H9 (cell line): Measurements from ENCODE around the gene OR9G4. TPM values are rescaled to one million over a fixed set of nuclear protein-coding genes. Genes with fewer than 3 reads are reported as not detected.

Source experiments
- DNase-seq: peaks from one replicate; pipeline ENCODE4 v3.0.0-alpha.2; 2017
- H2AFZ ChIP-seq: one replicate; pipeline ENCODE4 v1.6.1; 2013; ENCODE audit warnings: mild to moderate bottlenecking, low read length, control low read depth, moderate library complexity
- H2AK5ac ChIP-seq: 2 replicates; pipeline ENCODE4 v1.6.1; 2013; ENCODE audit warnings: low read length, control low read depth, mixed read lengths; ENCODE audit not compliant: insufficient read length
- H2BK120ac ChIP-seq: one replicate; pipeline ENCODE4 v1.6.1; 2013; ENCODE audit warnings: low read depth, mild to moderate bottlenecking, low read length, control low read depth, inconsistent platforms; ENCODE audit not compliant: poor library complexity, severe bottlenecking
- H2BK12ac ChIP-seq: 2 replicates; pipeline ENCODE4 v1.6.1; 2013; ENCODE audit warnings: low read length, control low read depth, mixed read lengths, low read depth; ENCODE audit not compliant: insufficient read length
- H2BK15ac ChIP-seq: 2 replicates; pipeline ENCODE4 v1.6.1; 2013; ENCODE audit warnings: low read depth, low read length, control low read depth
- H2BK20ac ChIP-seq: one replicate; pipeline ENCODE4 v1.6.1; 2013; ENCODE audit warnings: low read depth, mild to moderate bottlenecking, low read length, control low read depth, inconsistent platforms; ENCODE audit not compliant: poor library complexity, severe bottlenecking
- H2BK5ac ChIP-seq: 2 replicates; pipeline ENCODE4 v1.6.1; 2013; ENCODE audit warnings: low read length, control low read depth, mixed read lengths; ENCODE audit not compliant: insufficient read length
- H3K14ac ChIP-seq: 2 replicates; pipeline ENCODE4 v1.6.1; 2013; ENCODE audit warnings: low read length, control low read depth; ENCODE audit not compliant: insufficient read depth
- H3K18ac ChIP-seq: 2 replicates; pipeline ENCODE4 v1.6.1; 2013; ENCODE audit warnings: low read depth, mild to moderate bottlenecking, mixed read lengths, low read length, control low read depth; ENCODE audit not compliant: insufficient read length
- H3K23ac ChIP-seq: 2 replicates; pipeline ENCODE4 v1.6.1; 2013; ENCODE audit warnings: low read length, control low read depth, mixed read lengths, low read depth; ENCODE audit not compliant: insufficient read length
- H3K23me2 ChIP-seq: 2 replicates; pipeline ENCODE4 v1.6.1; 2013; ENCODE audit warnings: low read depth, mild to moderate bottlenecking, mixed read lengths, low read length, control low read depth; ENCODE audit not compliant: insufficient read length, poor library complexity, severe bottlenecking
- H3K27ac ChIP-seq: 2 replicates; pipeline ENCODE4 v1.5.1; 2013; ENCODE audit warnings: low read length, control low read depth, mixed read lengths, low read depth; ENCODE audit not compliant: insufficient read length
- H3K27me3 ChIP-seq: 2 replicates; pipeline ENCODE4 v1.6.1; 2013; ENCODE audit warnings: low read length, control low read depth, inconsistent platforms; ENCODE audit not compliant: insufficient read depth
- H3K4ac ChIP-seq: 2 replicates; pipeline ENCODE4 v1.6.1; 2013; ENCODE audit warnings: low read depth, mild to moderate bottlenecking, control low read depth, inconsistent platforms, low read length, moderate library complexity
- H3K4me1 ChIP-seq: 2 replicates; pipeline ENCODE4 v1.6.1; 2013; ENCODE audit warnings: low read length, control low read depth, inconsistent platforms; ENCODE audit not compliant: insufficient read depth
- H3K4me2 ChIP-seq: 2 replicates; pipeline ENCODE4 v1.6.1; 2013; ENCODE audit warnings: low read length, control low read depth, mixed read lengths; ENCODE audit not compliant: insufficient read length, insufficient read depth
- H3K56ac ChIP-seq: 2 replicates; pipeline ENCODE4 v1.6.1; 2013; ENCODE audit warnings: low read depth, mild to moderate bottlenecking, mixed read lengths, low read length, control low read depth; ENCODE audit not compliant: insufficient read length
- H3K79me1 ChIP-seq: 2 replicates; pipeline ENCODE4 v1.6.1; 2013; ENCODE audit warnings: low read depth, mild to moderate bottlenecking, moderate library complexity, low read length, control low read depth, inconsistent platforms; ENCODE audit not compliant: insufficient read depth, poor library complexity, severe bottlenecking
- H3K79me2 ChIP-seq: 2 replicates; pipeline ENCODE4 v1.6.1; 2013; ENCODE audit warnings: low read length, control low read depth, inconsistent platforms; ENCODE audit not compliant: insufficient read depth
- H3K9ac ChIP-seq: 2 replicates; pipeline ENCODE4 v1.6.1; 2013; ENCODE audit warnings: low read length, control low read depth, mixed read lengths; ENCODE audit not compliant: insufficient read length; ENCODE audit errors: extremely low read depth
- H3K9me3 ChIP-seq: one replicate; pipeline ENCODE4 v1.6.1; 2013; ENCODE audit warnings: low read depth, low read length, inconsistent platforms; ENCODE audit not compliant: control insufficient read depth
- H3T11ph ChIP-seq: one replicate; pipeline ENCODE4 v1.6.1; 2013; ENCODE audit warnings: mild to moderate bottlenecking, low read length, control low read depth, inconsistent platforms
- H4K20me1 ChIP-seq: one replicate; pipeline ENCODE4 v1.6.1; 2013; ENCODE audit not compliant: control insufficient read depth, insufficient read length, insufficient read depth
- H4K5ac ChIP-seq: 2 replicates; pipeline ENCODE4 v1.6.1; 2013; ENCODE audit warnings: low read depth, mild to moderate bottlenecking, mixed read lengths, low read length, control low read depth; ENCODE audit not compliant: insufficient read length
- H4K8ac ChIP-seq: replicated peaks from 2 replicates; pipeline ENCODE4 v1.6.1; 2013; ENCODE audit warnings: low read length, control low read depth, mixed read lengths, low read depth; ENCODE audit not compliant: insufficient read length
- H4K91ac ChIP-seq: 2 replicates; pipeline ENCODE4 v1.6.1; 2013; ENCODE audit warnings: low read depth, mild to moderate bottlenecking, moderate library complexity, mixed read lengths, low read length, control low read depth; ENCODE audit not compliant: insufficient read length
- H3K27ac Mint-ChIP-seq, 3 experiments: 2 replicates in 2 of 3; 3 replicates in 1 of 3; pipeline ENCODE4 v1.8.0; 2020 to 2021; ENCODE audit warnings: mixed read lengths in 3 of 3, mild to moderate bottlenecking in 1 of 3, moderate library complexity in 1 of 3
- H3K27me3 Mint-ChIP-seq: 2 replicates; pipeline ENCODE4 v1.8.0; 2021; ENCODE audit warnings: low read depth, mild to moderate bottlenecking, moderate library complexity, mixed read lengths
- H3K36me3 Mint-ChIP-seq, 3 experiments: 2 replicates in 2 of 3; 3 replicates in 1 of 3; pipeline ENCODE4 v1.8.0; 2020 to 2021; ENCODE audit warnings: low read depth in 3 of 3, mixed read lengths in 3 of 3; ENCODE audit not compliant: insufficient read depth in 1 of 3
- H3K4me1 Mint-ChIP-seq, 2 experiments: 2 replicates each; pipeline ENCODE4 v1.8.0; 2020; ENCODE audit warnings: mixed read lengths in 2 of 2
- H3K4me3 Mint-ChIP-seq, 2 experiments: 2 replicates in 1 of 2; 3 replicates in 1 of 2; pipeline ENCODE4 v1.8.0; 2020 to 2021; ENCODE audit warnings: mild to moderate bottlenecking in 2 of 2, mixed read lengths in 2 of 2, moderate library complexity in 1 of 2
- H3K9me3 Mint-ChIP-seq, 2 experiments: 2 replicates in 1 of 2; 3 replicates in 1 of 2; pipeline ENCODE4 v1.8.0; 2020; ENCODE audit warnings: mild to moderate bottlenecking in 2 of 2, mixed read lengths in 2 of 2, moderate library complexity in 1 of 2
- CTCF ChIP-seq: fragments of 200-600 bp; sonication (generic); conservative IDR thresholded peaks from 3 replicates; pipeline ENCODE4 v1.8.0; 2021; ENCODE audit warnings: antibody characterized with exemption, mild to moderate bottlenecking
- WGBS: extraction: QIAGEN DNeasy Blood & Tissue Kit; methylation state at CpG from one replicate; pipeline ENCODE4 v1.1.7; 2013; ENCODE audit warnings: missing lambda C conversion rate, low lambda C conversion rate, mixed read lengths; ENCODE audit not compliant: insufficient read length; ENCODE audit errors: extremely low coverage; 5-methylcytosine and 5-hydroxymethylcytosine counted together
- total RNA-seq: library from RNA; stranded (reverse); gene quantifications from 2 replicates; pipeline ENCODE4 v1.2.1, GENCODE V29; 2021

Gene OR9G4
- total RNA-seq, 1 experiment from 2014 or later = not detected

- Histone ChIP-seq H3K18ac (no peak overlapping the region), H2BK12ac (no peak overlapping the region), H3K14ac (no peak overlapping the region), H3K27me3 (no peaks in the 10 kb centered on the region), H3K9me3 (no peaks in the 10 kb centered on the region), H3K4me2 (no peak overlapping the region), H3K79me1 (no peaks in the 10 kb centered on the region), H3T11ph (no peak overlapping the region), H3K79me2 (no peaks in the 10 kb centered on the region), H3K56ac (no peak overlapping the region), H4K5ac (no peak overlapping the region), H4K20me1 (no peaks in the 10 kb centered on the region), H3K27ac (no peak overlapping the region), H4K91ac (no peak overlapping the region), H3K4ac (no peak overlapping the region), H2BK15ac (no peak overlapping the region), H2BK120ac (no peak overlapping the region), H2BK20ac (no peak overlapping the region), H4K8ac (no peak overlapping the region), H3K9ac (no peak overlapping the region), H3K23me2 (no peaks in the 10 kb centered on the region), H3K23ac (no peak overlapping the region), H2AK5ac (no peak overlapping the region), H3K4me1 (no peaks in the 10 kb centered on the region), H2BK5ac (no peak overlapping the region), H2AFZ (no peak overlapping the region)
- no CpG with 5 or more reads among the region's 2 CpGs for WGBS
- Mint-ChIP-seq H3K27me3 (no peaks in the 10 kb centered on the region), H3K36me3 (peaks cover 6 to 26% (median 13%) of the 10 kb centered on the region in 3 experiments; a peak in 6 of 7 replicates), H3K27ac (0 out of 7 replicates have a peak overlapping the region, but pooled peaks of 1 of the 3 experiments have one; percentile 27), H3K4me1 (peaks cover 12 to 22% of the 10 kb centered on the region in 2 experiments; a peak in 3 of 4 replicates), H3K9me3 (peaks cover 17 to 32% of the 10 kb centered on the region in 2 experiments; a peak in 4 of 5 replicates), H3K4me3 (no peak overlapping the region)
- no peak for DNase-seq
- no peak for TF ChIP-seq CTCF
Observed at GRCh38 chr11:56706486-56706885, 42.0 kb downstream of the OR9G4 start.
